Cortex of kidney (tissue), 1 donor: ENCODE results near the gene PPP1R10.
"Not testable (repeated sequence)": the region's sequence is repeated elsewhere in the genome, so short reads cannot be mapped to it uniquely, and the experiment has no call there.

Experiments
- DNase-seq: peaks from one replicate; lab custom pipeline; 2025; lab: John Stamatoyannopoulos, UW

PPP1R10 gene

GRCh38 chr6:30616811-30617564 lies at the start of gene PPP1R10:
Gene PPP1R10 (minus strand): TSS chr6:30617243. CDS start chr6:30609944, 7,299 bp downstream.
- peak; percentile 34 for DNase-seq

- DNase-seq, result not testable (repeated sequence)
Measured at GRCh38 chr6:30666300-30666699, 49.3 kb upstream of the PPP1R10 start.

- DNase-seq, result no peak
Measured at GRCh38 chr6:30664994-30665767, 48.1 kb upstream of the PPP1R10 start.

- not testable (repeated sequence) for DNase-seq
Measured at GRCh38 chr6:30657922-30658321, 40.9 kb upstream of the PPP1R10 start.

- DNase-seq, result no peak
Measured at GRCh38 chr6:30657454-30657853, 40.4 kb upstream of the PPP1R10 start.

- DNase-seq, result no peak
Measured at GRCh38 chr6:30656513-30656912, 39.5 kb upstream of the PPP1R10 start.

GRCh38 chr6:30655743-30656094 lies 38.7 kb upstream of the PPP1R10 start:
- DNase-seq, result no peak

GRCh38 chr6:30654798-30655742 lies 38.0 kb upstream of the PPP1R10 start:
- DNase-seq, result no peak

- no peak for DNase-seq
Measured at GRCh38 chr6:30651143-30651542, 34.1 kb upstream of the PPP1R10 start.

- no peak for DNase-seq
Measured at GRCh38 chr6:30647242-30648116, 30.4 kb upstream of the PPP1R10 start.

- DNase-seq, result no peak
Measured at GRCh38 chr6:30646450-30647241, 29.6 kb upstream of the PPP1R10 start, which contains the start of gene C6orf136. Gene C6orf136 (plus strand): TSS chr6:30647133. CDS start chr6:30647232, 99 bp downstream.

GRCh38 chr6:30645989-30646388 lies 28.9 kb upstream of the PPP1R10 start:
- no peak for DNase-seq

- DNase-seq, result no peak
Measured at GRCh38 chr6:30644769-30645168, 27.7 kb upstream of the PPP1R10 start.

GRCh38 chr6:30643656-30644055 lies 26.6 kb upstream of the PPP1R10 start:
- no peak for DNase-seq

- no peak for DNase-seq
Measured at GRCh38 chr6:30641048-30641447, 24.0 kb upstream of the PPP1R10 start.

GRCh38 chr6:30640481-30640880 lies 23.4 kb upstream of the PPP1R10 start:
- DNase-seq, result no peak

- DNase-seq, result no peak
Measured at GRCh38 chr6:30635834-30636233, 18.8 kb upstream of the PPP1R10 start.

- no peak for DNase-seq
Measured at GRCh38 chr6:30626484-30627366, 9.7 kb upstream of the PPP1R10 start, which contains the start of gene ATAT1. Gene ATAT1 (plus strand): TSS chr6:30626874.

GRCh38 chr6:30625511-30625910 lies 8.5 kb upstream of the PPP1R10 start:
- no peak for DNase-seq
